Fibroblast of skin of left biceps (primary cell): Measurements from ENCODE around the gene SLC39A2.

Source experiments
- DNase-seq, 2 experiments: peaks; one replicate each; pipeline ENCODE4 v3.0.0-alpha.2; 2013; ENCODE audit warnings: low read depth in 2 of 2

The SLC39A2 gene

DNA sequence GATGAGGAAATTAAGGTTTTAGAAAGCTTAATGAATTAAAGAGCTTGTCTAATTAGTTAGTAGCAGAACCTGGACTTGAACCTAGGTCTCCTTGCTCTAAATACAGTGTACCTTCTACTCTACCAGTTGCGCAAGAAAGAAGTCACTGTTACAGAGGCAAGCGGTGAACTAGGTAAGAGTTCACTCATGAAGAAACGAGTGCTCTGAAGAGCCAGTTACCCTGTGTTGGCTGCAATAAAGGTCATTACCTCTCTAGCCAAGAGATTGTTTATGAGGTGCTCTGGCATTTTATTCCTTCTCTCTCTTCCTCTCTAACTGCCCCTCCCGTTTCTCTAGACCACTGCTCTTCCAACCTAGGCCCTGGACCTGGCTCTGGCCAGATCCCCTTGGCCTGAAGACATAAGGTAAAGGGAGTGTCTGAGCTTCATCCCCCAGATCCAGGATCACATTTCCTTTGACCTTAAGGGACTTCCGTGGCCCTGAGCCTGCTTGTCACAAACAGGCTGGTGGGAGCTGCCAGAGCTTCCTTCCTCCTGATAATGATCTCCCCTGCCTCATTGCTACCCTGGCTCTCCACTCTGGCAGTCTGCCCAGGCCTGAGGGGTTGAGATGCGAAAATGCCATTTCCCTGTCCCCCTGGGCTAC lies 45.0 kb downstream of the SLC39A2 start:
- no peak for DNase-seq

- DNase-seq = no peak
Measured at GRCh38 chr14:21047378-21047781, 48.3 kb downstream of the SLC39A2 start.

DNA sequence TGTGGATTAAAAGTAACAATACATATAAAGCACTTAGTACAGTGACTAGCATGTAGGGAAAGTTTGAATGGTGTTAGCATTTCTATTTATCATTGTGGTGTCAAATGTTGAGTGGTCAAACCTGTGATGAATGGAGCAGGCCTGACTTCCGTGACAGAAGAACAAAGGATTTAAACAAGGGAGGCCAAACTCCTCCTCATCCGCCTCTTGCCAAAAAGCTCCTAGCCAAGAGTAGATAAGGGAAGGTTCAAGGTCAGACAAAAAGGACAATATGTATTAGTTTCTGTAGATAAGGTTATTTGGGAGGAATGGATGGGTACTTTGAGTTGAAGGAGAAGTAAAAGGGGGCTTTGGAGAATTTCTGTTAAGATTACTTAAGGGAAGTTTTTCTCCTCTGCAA lies 49.5 kb downstream of the SLC39A2 start:
- no peak for DNase-seq

GRCh38 chr14:21049271-21049673 lies 50.2 kb downstream of the SLC39A2 start:
- DNase-seq = no peak

DNA sequence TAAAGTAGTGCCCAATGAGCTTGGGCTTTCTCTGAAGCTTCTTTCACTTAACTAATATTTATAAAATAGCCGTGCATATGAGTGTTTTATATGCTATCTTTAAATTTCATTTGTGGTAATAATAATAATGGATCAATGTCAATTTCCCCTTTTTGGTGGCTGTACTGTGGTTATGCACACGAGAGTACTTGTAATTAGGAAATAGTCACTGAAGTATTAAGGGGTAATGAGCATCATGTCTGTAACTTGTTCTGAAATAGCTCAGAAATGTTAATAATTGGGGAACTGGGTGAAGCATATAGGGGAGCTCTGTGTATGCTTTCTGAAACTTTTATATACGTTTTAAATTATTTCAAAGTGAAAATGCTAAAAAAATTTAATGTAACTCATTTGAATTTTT lies 51.5 kb downstream of the SLC39A2 start:
- DNase-seq = no peak
